ENCODE data around the gene RPS17.
"Not testable (repeated sequence)": the region's sequence is repeated elsewhere in the genome, so short reads cannot be mapped to it uniquely, and the experiment has no call there.

Gene RPS17

GRCh38 chr15:82545002-82545401, 4.7 kb upstream of the RPS17 start:
- no peak for FAIRE-seq

GRCh38 chr15:82544431-82544830, 4.2 kb upstream of the RPS17 start:
- no peak for FAIRE-seq

GRCh38 chr15:82543160-82543559, 2.9 kb upstream of the RPS17 start:
- no peak for FAIRE-seq

GRCh38 chr15:82540984-82541431, 751 bp upstream of the RPS17 start:
- no peak for FAIRE-seq

GRCh38 chr15:82539691-82540054, 584 bp downstream of the RPS17 start:
- FAIRE-seq = no peak

GRCh38 chr15:82538961-82539690, 1.1 kb downstream of the RPS17 start:
- no peak for FAIRE-seq

- FAIRE-seq = no peak
These were observed 2.8 kb downstream of the RPS17 start for GRCh38 chr15:82537351-82537908.

GRCh38 chr15:82536409-82537350, 3.6 kb downstream of the RPS17 start:
- no peak for FAIRE-seq

GRCh38 chr15:82535566-82536408, 4.5 kb downstream of the RPS17 start:
- no peak for FAIRE-seq

- not testable (repeated sequence) for FAIRE-seq
These were observed 5.1 kb downstream of the RPS17 start for GRCh38 chr15:82535151-82535550.

GRCh38 chr15:82534457-82534861, 5.8 kb downstream of the RPS17 start:
- not testable (repeated sequence) for FAIRE-seq

GRCh38 chr15:82533801-82534200, 6.5 kb downstream of the RPS17 start:
- no peak for FAIRE-seq

GRCh38 chr15:82532991-82533481, 7.2 kb downstream of the RPS17 start:
- FAIRE-seq = no peak

GRCh38 chr15:82532383-82532990, 7.8 kb downstream of the RPS17 start:
- FAIRE-seq = no peak

GRCh38 chr15:82531496-82532382, 8.5 kb downstream of the RPS17 start:
- FAIRE-seq = no peak

GRCh38 chr15:82530606-82531379, 9.5 kb downstream of the RPS17 start:
- FAIRE-seq = no peak

- no peak for FAIRE-seq
These were observed 10.3 kb downstream of the RPS17 start for GRCh38 chr15:82530006-82530405.

- not testable (repeated sequence) for FAIRE-seq
These were observed 26.7 kb downstream of the RPS17 start for GRCh38 chr15:82513587-82513986.

GRCh38 chr15:82507693-82508092, 32.6 kb downstream of the RPS17 start:
- FAIRE-seq = not testable (repeated sequence)

- not testable (repeated sequence) for FAIRE-seq
These were observed 33.2 kb downstream of the RPS17 start for GRCh38 chr15:82507087-82507486.

Data from A204.1 (cell line).